ENCODE measurements around the gene TCFL5.

GRCh38 chr20:62793757-62794006, 67.9 kb downstream of the TCFL5 start:
- TF ChIP-seq, protein P1, sequence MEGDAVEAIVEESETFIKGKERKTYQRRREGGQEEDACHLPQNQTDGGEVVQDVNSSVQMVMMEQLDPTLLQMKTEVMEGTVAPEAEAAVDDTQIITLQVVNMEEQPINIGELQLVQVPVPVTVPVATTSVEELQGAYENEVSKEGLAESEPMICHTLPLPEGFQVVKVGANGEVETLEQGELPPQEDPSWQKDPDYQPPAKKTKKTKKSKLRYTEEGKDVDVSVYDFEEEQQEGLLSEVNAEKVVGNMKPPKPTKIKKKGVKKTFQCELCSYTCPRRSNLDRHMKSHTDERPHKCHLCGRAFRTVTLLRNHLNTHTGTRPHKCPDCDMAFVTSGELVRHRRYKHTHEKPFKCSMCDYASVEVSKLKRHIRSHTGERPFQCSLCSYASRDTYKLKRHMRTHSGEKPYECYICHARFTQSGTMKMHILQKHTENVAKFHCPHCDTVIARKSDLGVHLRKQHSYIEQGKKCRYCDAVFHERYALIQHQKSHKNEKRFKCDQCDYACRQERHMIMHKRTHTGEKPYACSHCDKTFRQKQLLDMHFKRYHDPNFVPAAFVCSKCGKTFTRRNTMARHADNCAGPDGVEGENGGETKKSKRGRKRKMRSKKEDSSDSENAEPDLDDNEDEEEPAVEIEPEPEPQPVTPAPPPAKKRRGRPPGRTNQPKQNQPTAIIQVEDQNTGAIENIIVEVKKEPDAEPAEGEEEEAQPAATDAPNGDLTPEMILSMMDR (IDR thresholded peaks at IDR 0.05; ENCODE audit: low read length) = no peak
- no peak for TF ChIP-seq EZH2phosphoT487 (IDR thresholded peaks at IDR 0.05; ENCODE audit: low read length)
